AG20443 (cell line): ENCODE data around the gene GLI2.
A peak's percentile ranks its signal among the peaks of the same experiment; 100 is the strongest.

Experiments
- DNase-seq: peaks from one replicate; pipeline ENCODE4 v3.0.0; 2012; ENCODE audit warnings: low spot score, mixed read lengths

The GLI2 gene

DNA sequence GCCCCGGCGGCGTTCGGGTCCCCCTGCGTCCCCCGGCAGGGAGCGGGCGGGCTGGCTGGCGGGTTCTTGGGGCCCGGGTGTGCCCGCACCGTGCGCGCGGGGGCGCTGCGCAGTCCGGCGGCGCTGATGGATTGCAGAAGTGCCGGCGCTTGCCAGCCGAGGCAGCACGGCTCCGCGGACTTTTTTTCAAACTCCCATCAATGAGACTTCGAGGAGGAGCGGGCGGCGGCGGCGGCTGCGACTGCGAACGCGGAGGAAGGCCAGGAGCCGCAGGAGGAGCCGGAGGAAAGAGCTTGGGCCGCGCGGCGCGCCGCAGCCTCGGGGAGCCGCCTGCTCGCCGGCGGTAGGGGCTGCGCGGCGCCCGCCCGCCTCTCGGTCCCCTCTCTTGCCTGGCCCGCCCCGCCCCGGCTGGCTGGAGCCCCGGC, at the start of gene GLI2:
GLI2 (plus strand) TSS at position 123 of the 425 bp plus-strand sequence. CDS start 61,453 bp downstream, outside the sequence.
- DNase-seq, result peak; percentile 92

DNA sequence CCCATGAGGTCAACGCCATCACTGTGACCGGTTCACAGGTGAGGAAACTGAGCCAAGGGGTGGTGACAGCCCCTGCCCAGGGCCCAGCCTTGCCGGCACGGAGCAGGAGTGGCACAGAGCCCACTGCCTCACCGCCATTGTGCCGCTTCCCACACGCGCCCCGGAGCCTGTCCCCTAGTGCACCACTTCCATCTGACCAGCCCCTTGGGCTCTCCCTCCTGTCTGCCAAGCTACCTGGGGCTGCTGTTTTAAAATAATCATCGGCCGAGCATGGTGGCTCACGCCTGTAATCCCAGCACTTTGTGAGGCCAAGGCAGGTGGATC, 49.7 kb upstream of the GLI2 start:
- DNase-seq, result no peak

DNA sequence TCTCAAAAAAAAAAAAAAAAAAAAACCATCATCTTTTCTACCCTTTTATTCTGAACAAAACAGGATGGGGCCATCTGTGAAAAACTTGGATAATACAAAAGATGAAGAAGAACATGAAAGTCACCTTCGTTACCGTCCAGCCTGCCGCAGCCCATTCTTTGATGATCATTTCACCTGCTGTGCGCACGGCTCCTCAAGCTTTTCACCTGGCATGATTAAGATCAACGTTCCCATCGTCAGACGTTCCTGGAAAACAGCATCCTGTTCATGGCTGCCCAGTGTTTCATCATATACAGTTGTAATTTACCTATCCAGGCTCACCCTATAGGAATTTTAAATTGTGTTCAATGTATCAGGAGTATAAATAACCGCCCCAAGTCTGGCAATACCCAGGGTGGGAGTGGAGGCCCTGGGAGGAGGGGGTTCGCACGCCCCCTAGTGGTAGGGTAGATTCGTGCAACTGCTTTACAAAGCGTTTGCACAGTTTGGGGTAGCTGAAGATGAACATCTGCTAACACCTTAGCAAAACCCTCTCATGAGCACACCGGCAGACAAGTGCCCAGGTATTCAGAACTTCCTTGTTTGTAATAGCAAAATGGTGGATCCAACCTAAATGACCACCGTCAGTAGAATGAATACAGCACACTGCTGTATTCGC, 49.0 kb upstream of the GLI2 start:
- no peak for DNase-seq

DNA sequence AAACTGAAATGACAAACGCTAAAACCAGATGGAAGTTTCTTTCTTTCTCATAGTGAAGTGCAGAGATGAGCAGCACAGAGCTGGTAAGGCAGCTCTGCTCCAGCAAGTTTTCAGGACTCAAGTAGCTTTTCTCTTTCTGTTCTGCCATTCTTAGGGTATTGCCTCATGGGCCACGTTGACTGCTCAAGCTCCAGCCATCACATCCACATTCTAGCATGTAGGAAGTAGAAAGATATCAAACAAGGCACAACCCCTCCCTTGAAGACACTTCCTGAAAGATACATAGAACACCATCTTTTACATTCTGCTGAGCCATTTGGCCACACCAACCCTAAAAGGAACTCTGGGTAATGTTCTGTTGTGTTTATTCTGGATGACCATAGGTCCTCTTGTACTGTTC, 48.5 kb upstream of the GLI2 start:
- DNase-seq, result no peak

DNA sequence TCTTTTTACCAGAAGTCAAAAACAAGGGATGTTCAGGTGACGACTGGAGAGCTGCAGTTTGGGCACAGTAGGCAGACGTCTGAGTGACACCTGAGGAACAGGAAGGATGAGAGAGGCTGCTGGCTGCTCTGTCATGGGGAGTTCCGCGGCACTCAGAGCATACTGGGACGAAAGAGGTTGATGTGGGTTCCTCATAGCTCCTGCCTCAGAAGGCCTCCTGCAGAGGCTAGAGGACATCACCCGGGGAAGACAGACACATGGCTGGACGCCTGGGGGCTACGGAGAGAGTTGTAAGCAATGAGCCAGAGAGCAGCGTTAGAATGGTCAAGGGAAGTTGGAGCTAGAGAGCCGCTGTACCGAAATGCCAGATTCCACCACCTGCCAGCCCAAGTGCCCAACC, 45.1 kb upstream of the GLI2 start:
- no peak for DNase-seq

DNA sequence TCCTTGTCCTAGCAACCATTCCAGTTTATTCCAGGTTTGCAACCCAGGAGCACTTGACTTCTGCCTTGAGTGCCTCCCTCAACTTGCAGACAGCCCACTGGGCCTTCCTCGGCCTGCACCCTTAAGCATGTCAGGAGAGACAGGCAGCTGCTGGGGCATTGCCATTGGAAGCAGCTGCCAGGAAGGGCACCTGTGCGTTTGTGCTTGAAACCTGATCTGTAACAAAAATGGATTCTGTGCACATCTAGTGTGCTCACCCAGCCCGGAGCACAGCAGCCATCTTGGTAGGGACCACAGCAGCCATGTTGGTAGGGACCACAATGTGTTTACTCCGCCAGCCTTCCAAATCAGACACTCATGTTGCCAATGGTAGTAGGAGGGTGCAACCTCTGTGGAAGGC, 44.3 kb upstream of the GLI2 start:
- DNase-seq, result no peak

DNA sequence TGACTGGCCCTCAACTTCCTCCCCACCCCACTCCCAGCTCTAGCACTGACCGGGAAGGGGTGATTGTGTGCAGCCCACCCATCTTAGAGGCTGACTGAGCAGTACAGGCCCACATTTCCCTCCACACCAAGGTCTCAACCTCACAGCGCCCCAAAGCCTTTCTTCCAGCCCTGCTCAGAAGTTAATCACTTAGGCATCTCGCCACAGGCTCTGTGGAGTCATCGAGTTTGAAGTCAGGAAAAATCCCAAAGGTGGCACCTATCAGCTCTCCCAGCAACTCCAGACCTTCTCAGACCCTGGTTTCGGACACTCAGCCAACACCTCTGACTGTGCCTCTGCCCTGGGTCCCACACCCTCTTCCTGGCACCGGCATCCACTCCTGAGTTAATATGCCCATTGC, 43.0 kb upstream of the GLI2 start:
- DNase-seq, result no peak

DNA sequence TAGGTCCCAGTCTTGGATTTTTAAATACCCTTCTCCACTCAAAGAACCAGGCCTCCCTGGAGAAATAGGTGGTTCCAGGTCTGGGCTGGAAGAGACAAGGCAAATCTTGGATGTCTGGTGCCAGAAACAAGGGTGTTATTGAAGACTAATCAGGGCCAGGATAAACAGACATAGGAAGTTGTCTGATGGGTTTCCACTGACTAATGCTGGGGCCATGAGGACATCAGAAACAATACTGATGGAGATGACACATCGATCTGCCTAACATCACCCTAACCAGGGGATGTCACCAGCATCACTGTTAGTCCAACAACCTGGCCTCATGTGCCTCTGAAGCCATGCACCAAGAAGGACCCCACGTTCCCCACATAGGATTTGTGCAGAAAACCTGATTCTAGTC, 42.5 kb upstream of the GLI2 start:
- DNase-seq, result no peak

DNA sequence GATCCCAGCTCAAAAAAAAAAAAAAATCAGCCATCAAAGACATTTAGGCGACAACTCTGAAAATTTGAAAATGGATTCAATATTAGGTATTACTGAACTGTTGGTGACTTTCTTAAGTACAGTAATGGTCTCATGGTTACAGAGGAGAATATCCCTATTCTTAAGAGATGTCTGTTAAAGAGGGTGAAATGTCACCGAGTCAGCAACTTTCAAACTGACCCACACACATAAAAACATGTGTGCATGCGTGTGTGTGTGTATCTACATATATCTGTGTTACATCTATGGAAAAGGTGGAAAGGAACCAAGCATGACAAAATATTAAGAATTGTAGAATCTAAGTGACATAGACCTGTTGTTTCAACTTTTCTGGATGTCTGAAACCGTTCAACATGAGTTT, 41.6 kb upstream of the GLI2 start:
- DNase-seq, result no peak

DNA sequence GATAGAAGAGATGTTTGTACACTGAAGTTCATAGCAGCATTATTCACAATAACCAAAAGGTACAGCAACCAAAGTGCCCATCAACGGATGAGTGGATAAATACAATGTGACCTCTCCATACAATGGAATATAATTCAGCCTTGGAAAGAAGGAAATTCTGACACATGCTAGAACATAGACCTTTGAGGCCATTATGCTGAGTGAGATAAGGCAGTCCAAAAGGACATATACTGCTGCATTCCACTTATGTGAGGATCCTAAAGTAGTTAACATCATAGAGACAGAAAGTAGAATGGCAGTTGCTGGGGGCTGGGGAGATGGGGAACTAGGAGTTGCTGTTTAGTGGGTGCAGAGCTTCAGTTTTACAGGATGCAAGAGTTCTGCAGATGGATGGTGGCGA, 38.2 kb upstream of the GLI2 start:
- DNase-seq, result no peak

DNA sequence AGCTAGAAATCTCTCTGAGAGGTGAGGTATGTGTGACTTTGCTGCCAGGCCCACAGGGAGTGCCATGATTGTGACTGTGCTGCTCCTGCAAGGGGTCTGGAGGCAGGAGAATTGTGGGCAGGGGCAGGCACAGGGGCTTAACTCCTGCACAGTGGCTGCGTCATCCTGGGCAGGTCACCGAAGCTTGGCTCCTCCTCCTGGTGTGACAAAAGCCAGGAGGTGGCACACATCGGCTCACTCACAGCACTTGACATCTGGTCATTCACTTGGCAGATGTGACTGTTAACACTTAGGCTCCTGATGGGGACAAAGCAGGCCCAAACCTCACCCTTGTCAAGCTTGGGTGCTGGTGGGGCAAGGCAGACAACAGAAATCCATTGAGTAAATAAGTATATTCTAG, 36.4 kb upstream of the GLI2 start:
- no peak for DNase-seq

DNA sequence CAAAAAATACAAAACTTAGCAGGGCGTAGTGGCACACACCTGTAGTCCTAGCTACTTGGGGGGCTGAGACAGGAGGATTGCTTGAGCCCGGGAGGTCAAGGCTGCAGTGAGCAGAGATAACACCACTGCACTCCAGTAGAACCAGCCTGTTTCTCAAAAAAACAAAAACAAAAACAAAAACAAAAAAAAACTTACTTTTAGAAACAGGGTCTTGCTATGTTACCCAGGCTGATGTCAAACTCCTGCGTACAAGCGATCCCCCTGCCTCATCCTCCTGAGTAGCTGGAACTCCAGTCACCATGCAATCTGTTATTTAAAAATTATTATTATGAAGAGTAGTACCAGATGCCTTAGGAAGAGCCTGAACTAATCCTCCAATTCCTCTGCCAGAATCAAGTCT, 35.0 kb upstream of the GLI2 start:
- DNase-seq, result no peak

DNA sequence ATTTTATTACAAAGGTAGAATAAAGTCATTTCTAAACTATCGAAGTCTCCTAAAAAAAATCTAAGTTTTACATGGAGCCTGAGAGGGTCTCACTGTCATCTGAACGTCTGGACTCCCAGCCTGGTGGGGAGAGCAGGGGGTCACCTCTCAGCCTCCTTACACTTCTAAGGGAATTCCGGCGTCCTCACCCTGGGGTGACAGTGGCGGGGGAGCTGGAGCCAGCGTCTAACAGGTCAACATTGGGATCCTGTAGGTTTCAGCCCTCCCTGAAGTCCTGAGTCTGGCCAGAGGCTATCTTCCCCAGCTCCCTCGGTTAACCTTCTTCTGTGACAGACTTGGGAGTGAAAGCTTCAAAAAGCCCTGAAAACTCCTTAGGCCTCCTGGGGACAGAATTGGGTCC, 34.6 kb upstream of the GLI2 start:
- DNase-seq, result no peak

DNA sequence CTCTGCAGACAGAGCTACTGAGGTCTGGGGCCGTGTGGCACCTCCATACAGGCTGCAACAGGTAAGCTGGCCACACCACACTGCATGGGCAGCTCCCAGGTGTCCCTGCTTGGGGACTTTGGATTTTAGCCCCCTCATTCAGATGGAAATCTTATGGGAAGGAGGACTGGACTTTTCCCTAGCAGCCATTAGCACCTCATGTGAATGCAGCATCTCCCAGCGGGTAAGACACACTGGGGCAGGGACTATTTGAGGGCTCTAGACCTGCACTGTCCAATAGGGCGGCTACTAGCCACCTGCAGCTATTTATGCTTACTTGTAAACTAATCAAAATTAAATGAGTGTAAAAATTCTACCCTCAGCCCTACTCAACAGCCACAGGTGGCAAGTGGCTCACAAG, 34.2 kb upstream of the GLI2 start:
- DNase-seq, result no peak

DNA sequence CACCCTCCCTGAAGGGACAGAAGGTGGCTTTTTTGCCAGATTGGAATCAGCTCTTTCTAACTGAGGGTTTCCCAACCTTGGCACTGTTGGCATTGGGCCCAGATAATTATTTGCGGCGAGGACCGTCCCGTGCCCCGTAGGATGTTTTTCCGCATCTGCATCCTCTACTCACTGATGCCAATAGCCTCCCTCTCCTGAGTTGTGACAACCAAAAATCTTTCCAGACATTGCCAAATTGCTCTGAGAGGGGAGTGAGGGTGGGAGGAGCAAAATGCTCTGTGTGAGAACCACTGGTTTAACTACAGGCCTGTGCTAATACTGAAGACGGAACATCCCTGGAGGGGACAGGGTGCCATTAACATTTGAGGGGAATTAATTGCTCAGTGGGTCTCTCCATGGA, 33.6 kb upstream of the GLI2 start:
- no peak for DNase-seq

DNA sequence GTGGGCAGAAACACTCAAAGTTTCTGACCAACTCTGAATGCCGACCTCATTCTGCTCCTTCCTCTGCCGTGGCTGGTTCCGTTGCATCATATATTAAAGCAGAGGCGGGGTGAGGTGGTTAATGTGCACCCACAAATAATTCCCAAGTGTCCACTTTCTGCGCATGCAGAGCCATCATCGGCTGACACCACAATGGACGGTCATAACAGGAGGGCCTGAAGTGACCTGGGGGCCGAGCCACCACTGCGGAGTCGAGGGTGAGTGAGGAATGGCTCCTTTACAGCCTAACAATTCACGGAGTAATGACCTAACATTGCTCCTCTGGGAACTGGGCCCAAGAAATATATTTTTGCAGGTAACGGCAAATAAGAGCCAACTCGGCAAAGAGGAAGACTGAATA, 32.9 kb upstream of the GLI2 start:
- no peak for DNase-seq

DNA sequence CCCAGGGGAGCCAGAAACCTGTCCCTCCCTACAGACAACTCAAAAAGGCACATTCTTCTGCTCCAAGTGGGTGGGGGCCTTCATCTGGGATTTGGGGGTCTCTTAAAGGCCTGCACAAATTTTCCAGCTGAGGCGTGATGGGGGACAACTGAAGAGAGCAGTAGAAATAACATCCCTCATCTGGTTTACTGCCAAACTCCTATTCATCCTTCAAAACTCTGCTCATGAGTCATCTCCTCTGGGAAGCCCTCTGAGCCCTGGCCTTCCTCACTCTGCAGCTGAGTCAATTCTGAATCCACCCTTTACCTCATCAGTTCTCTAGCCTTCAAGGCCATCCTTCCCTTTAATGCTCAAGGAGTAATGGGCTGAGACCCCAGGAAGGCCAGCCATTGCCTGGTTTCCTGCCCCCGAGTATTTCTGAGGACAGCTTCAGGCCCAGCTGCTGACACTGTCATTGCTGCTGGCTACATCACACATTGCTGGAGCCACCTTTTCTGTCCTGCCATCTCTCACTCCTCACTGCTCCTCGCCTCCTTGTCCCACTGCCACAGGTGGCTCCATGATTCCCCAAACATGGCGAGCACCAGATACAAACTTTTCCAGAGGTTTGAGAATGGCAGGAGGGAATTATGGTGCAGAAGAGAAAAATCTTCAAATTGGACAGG, 32.2 kb upstream of the GLI2 start:
- DNase-seq, result peak; percentile 54

DNA sequence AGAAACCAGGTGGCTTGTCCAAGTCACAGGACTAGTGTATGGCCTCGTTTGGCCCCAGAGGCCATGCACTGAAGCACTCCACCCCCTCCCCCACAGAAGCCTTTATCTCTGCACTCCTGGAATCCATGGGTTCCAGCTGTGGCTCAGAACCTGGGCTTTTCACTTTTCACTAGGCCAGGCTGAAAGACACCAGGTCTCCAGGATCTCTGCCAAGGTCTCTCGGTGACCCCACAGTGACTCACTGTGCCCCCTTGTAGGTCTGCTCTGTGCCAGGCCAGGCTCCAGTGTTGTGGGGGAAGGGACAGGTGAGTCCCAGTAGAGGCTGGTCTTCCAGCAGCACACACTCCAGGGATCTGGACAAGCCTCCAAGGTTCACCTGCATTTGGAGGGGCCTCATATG, 31.0 kb upstream of the GLI2 start:
- DNase-seq, result no peak

DNA sequence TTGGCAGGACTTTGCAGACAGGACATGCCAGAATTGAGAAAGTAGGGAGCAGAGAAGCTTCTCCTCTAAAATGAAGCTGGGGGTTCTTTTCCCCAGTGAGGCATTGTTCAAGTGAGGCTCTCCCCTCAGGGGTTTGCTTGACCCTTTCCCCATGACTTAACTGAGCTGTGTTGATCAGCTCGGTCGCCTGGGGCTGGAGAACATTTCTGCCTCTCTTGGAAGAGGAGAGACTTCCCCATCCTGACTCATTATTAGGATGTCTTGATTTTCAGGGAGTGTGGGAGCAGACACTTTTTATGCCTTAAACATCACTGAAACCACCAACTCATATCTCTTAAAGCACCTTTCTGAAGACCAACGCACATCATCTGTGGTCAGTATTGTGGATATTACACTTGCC, 27.9 kb upstream of the GLI2 start:
- DNase-seq, result no peak

DNA sequence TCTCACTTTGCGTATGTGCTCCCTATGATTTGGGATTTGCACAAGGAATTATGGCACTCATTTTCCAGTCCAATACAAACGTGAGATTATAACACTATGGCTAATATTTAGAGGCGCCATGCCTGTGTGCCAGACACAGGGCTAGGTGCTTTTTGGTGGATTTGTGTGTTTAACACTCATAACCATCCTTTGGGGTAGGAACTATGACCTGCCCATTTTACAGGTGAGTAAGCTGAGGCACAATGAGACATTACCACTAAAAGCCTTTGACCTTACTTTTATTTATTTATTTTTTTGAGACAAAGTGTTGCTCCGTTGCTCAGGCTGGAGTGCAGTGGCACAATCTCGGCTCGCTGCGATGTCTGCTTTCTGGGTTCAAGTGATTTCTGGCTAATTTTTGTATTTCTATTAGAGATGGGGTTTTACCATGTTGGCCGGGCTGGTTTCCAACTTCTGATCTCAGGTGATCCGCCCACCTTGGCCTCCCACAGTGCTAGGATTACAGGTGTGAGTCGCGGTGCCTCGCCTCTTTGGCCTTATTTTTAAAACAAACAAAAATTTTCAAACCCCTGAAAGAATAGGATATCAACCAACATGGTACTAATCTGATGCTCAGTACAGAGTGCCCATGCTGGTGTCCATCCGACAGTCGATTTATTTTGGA, 26.6 kb upstream of the GLI2 start:
- no peak for DNase-seq

DNA sequence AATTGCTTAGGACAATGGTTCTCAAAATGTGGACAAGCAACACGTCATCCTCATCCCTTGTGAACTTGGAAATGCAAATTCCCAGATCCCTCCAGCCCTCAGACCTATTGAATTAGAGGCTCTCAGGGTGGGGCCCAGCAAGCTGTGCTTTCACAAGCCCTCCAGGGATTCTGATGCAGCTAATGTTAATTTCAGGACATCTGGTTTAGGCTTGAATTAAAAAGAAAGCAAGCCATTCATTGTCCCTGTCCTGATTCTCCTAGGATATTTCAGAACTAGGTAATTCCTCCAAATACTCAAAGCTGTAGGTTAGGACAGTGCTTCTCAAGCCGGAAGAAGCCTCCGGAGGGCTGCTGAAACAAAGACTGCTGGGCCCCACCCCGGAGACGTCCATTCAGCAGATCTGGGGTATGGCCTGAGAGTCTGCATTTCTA, 26.0 kb upstream of the GLI2 start:
- DNase-seq, result no peak

DNA sequence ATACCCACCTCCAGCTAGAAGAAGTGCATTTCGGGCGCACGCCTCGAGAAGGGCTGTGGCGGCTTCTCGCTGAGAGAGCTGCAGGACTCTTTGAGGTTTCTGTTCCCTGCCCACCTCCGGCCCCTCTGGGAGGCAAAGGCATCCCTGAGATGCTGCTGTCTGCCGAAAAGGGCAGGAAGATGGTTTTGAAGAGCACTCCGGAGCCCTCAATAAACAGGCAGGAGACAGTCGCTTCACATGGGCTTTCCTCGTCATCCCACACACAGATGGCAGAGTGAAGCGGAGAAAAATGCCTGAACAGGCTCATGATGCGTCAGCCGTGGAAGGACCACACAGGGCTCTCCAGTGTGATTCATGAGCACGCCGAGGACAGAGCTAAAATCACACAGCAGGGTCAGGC, 25.4 kb upstream of the GLI2 start:
- no peak for DNase-seq

DNA sequence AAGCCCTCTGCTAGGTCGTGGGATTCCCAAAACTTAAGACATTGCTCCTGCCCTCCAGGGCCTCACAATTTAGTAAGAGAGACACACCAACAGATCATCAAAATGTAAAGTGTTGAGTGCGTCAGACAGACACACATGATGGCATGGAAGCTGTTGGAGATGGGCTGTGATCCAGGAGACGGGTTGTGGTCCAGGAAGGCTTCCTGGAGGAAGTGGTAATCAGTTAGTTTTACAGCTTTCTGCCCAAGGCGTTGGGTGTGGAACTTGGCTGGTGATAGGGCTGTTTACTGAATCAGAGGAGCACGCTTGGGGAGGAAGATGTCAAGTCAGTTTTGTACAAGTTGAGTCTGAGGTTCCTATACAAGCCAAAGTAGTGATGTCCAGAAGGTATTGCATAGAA, 24.0 kb upstream of the GLI2 start:
- DNase-seq, result no peak

DNA sequence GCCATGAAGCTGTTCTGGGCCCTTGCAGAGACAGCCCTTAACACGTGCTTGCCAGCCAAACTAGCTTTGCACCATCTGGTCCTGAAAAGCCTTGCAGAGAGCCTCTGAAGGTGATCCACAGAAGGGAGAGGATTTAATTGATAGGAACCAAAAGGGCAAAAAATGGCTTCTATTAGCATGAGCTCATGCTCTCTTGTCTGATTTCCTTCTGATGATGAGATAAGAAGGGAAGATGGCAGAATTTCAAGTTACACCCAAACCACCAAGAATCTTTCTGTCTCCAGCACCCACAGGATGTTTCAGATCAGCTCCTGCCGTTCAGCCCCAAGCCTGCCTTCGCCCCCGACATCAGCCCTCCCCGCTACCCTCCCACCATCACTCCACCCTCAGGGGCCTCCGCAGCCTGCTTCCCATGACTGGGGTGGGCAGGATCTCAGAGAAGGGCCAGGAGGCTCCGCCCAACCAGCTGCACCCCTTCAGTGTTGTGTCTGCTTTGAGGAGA, 23.4 kb upstream of the GLI2 start:
- DNase-seq, result no peak
